Cardiac fibroblast (primary cell): ENCODE data around the gene VPS45.
A peak's percentile ranks its signal among the peaks of the same experiment; 100 is the strongest.

Source experiments
- DNase-seq, 2 donors: peaks; one replicate each; pipeline versions ENCODE4 v3.0.0 to v3.0.0-alpha.2; 2010; ENCODE audit warnings: low read depth in 2 of 2
- H3K4me3 ChIP-seq, 2 donors: replicated peaks in 1 of 2; 1 replicate in 1 of 2; 2 replicates in 1 of 2; pipeline ENCODE4 v1.5.1; 2011; ENCODE audit warnings: low read depth in 2 of 2, low read length in 2 of 2, mild to moderate bottlenecking in 2 of 2, moderate library complexity in 1 of 2
- CTCF ChIP-seq: IDR thresholded peaks from one replicate; pipeline ENCODE4 v1.5.1; 2011; ENCODE audit warnings: low read depth, mild to moderate bottlenecking, low read length, inconsistent platforms

The VPS45 gene

GRCh38 chr1:150069923-150070322 is 2.3 kb downstream of the VPS45 start:
- TF ChIP-seq CTCF = no peak
- no peak overlapping the region for H3K4me3 ChIP-seq
- DNase-seq = no peak

GRCh38 chr1:150072959-150073358 is 5.4 kb downstream of the VPS45 start:
- DNase-seq = peak; percentile 49 to 60
- peak; percentile 35 for TF ChIP-seq CTCF

GRCh38 chr1:150073516-150073915 is 5.9 kb downstream of the VPS45 start:
- no peak for TF ChIP-seq CTCF
- no peak for DNase-seq
- no peak overlapping the region for H3K4me3 ChIP-seq

More at GRCh38 chr1:150072959-150073358, 5.4 kb downstream of the VPS45 start:
- H3K4me3 ChIP-seq = no peak overlapping the region

- no peak for DNase-seq
- no peak overlapping the region for H3K4me3 ChIP-seq
- TF ChIP-seq CTCF = no peak
These were observed 8.5 kb downstream of the VPS45 start for GRCh38 chr1:150076066-150076465.

GRCh38 chr1:150076985-150077384 is 9.4 kb downstream of the VPS45 start:
- DNase-seq = no peak
- H3K4me3 ChIP-seq = no peak overlapping the region
- no peak for TF ChIP-seq CTCF

GRCh38 chr1:150080784-150081183 is 13.2 kb downstream of the VPS45 start:
- no peak for DNase-seq
- H3K4me3 ChIP-seq = no peak overlapping the region
- no peak for TF ChIP-seq CTCF

GRCh38 chr1:150082494-150082893 is 14.9 kb downstream of the VPS45 start:
- H3K4me3 ChIP-seq = no peak overlapping the region
- TF ChIP-seq CTCF = no peak
- no peak for DNase-seq
